KOPT-K1 (cell line): ENCODE results near the gene FARSB.

Experiments
- H3K27ac ChIP-seq: fragments of 200-600 bp; sonication (generic); 2 replicates; pipeline ENCODE4 v1.5.1; 2016; ENCODE audit warnings: antibody characterized with exemption, mild to moderate bottlenecking, low read depth, low read length; ENCODE audit not compliant: poor library complexity, severe bottlenecking
- H3K36me3 ChIP-seq: fragments of 200-600 bp; sonication (generic); 2 replicates; pipeline ENCODE4 v1.5.1; 2017; ENCODE audit warnings: antibody characterized with exemption, mild to moderate bottlenecking, low read length, moderate library complexity; ENCODE audit not compliant: insufficient read depth
- H3K9me3 ChIP-seq: fragments of 200-600 bp; sonication (generic); 2 replicates; pipeline ENCODE4 v1.5.1; 2017; ENCODE audit warnings: antibody characterized with exemption, low read length, mild to moderate bottlenecking; ENCODE audit not compliant: insufficient read depth, poor library complexity, severe bottlenecking

Gene FARSB

DNA sequence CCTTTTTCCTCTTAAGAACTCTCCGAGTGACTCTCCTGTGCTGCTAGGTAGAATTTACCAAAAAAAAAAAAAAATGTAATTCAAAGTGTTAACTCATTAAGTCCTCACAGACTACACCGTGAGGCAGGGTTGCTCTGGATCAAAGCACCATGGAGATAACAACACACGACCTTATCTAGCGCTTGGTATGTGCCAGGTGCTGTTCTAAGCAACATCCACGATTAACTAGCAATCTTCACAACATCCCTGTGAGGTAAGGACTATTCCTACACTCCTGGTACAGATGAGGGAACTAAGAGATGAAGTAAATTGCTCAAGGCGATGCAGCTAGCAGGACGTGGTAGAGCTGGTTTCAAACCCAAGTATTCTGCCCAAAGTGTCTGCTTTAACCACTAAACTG is 17.4 kb upstream of the FARSB start:
- no peaks in the 10 kb centered on the region for H3K36me3 ChIP-seq
- H3K9me3 ChIP-seq, result no peaks in the 10 kb centered on the region
- H3K27ac ChIP-seq, result no peak overlapping the region

GRCh38 chr2:222672068-222672401 is 16.1 kb upstream of the FARSB start:
- Histone ChIP-seq H3K9me3 (no peaks in the 10 kb centered on the region), H3K36me3 (no peaks in the 10 kb centered on the region), H3K27ac (no peak overlapping the region)

GRCh38 chr2:222671259-222672067 is 15.6 kb upstream of the FARSB start, which contains the start of gene MOGAT1:
TSS of gene MOGAT1 (plus strand) at chr2:222671658. CDS start at chr2:222671786, 128 bp downstream.
- no peaks in the 10 kb centered on the region for H3K9me3 ChIP-seq
- H3K27ac ChIP-seq, result no peak within 1 kb of the TSS
- H3K36me3 ChIP-seq, result no peaks in the 10 kb centered on the region

DNA sequence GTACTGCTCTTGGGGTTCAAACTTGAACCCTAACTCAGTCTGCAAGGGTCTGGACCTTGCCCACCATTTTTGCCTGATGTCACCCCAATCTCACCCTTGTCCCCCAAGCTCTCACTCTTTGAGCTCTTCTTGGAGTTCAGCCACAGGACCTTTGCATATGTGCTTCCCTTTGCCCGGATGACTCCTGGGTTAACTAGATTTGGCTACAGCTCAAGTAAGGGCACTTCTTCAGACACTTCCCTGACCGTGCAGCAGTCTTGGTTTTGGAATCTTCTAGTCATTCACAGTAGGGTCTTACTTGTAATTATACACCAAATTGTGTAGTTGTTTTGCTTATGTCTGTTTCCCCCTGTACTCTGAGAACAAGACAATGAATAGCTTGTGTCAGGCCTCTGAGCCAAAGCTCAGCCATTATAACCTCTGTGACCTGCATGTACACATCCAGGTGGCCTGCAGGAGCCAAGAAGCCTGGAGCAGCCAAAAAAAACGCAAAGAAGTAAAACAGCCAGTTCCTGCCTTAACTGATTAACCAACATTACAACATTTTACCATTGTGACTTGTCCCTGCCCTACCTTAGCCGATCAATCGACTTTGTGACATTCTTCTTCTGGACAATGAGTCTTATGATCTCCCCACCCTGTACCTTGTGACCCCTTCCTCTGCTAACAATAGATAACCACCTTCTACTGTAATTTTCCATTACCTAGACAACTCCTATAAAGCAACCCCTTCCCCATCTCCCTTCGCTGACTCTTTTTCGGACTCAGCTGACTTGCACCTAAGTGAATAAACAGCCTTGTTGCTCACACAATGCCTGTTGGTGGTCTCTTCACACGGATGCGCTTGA is 14.5 kb upstream of the FARSB start:
- no peak overlapping the region for H3K27ac ChIP-seq
- H3K9me3 ChIP-seq, result no peaks in the 10 kb centered on the region
- H3K36me3 ChIP-seq, result no peaks in the 10 kb centered on the region

GRCh38 chr2:222669353-222669752 is 13.5 kb upstream of the FARSB start:
- Histone ChIP-seq H3K27ac (no peak overlapping the region), H3K36me3 (no peaks in the 10 kb centered on the region), H3K9me3 (no peaks in the 10 kb centered on the region)

GRCh38 chr2:222668494-222669154 is 12.7 kb upstream of the FARSB start:
- no peaks in the 10 kb centered on the region for H3K9me3 ChIP-seq
- no peaks in the 10 kb centered on the region for H3K36me3 ChIP-seq
- no peak overlapping the region for H3K27ac ChIP-seq

- H3K9me3 ChIP-seq, result no peaks in the 10 kb centered on the region
- no peak overlapping the region for H3K27ac ChIP-seq
- H3K36me3 ChIP-seq, result no peaks in the 10 kb centered on the region
Measured at GRCh38 chr2:222663479-222663878, 7.6 kb upstream of the FARSB start.

DNA sequence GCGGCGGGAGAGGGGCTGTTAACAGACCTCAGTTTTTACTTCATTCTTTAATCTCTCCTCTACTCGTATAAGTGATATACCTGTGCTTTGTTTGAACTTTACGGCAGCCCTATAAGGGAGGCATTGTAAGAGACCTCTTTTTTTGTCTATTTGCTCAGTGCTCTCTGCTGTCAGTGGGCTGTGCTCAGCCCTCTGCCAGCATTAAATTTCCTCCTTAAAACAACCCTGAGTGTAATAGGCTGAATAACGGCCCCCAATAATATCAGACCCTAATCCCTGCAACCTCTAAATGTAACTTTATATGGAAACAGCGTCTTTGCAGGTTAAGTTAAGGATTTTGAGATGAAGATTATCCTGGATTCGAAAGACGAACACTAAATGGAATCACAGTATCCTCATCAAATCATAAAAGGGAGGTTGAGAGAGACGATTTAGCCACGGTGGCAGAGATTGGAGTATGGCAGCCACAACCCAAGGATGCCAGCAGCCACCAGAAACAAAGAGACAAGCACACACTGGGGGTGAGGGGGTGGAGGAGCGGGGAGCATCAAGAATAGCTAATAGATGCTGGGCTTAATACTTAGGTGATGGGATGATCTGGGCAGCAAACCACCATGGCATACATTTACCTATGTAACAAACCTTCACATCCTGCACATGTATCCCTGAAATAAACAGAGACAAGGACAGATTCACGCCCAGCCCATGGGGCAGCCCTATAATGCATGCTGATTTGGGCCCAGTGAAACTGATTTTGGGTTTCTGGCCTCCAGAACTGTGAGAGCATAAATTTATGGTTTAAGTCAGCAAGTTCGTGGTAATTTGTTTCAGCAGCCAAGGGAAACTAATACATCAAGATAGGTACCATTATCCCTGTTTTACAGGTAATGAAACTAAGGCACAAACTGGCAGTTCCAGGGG is 894 bp upstream of the FARSB start:
- peak overlapping the region; percentile 88 for H3K27ac ChIP-seq
- H3K36me3 ChIP-seq, result no peaks in the 10 kb centered on the region
- no peaks in the 10 kb centered on the region for H3K9me3 ChIP-seq

- Histone ChIP-seq H3K27ac (no peak overlapping the region), H3K9me3 (no peaks in the 10 kb centered on the region), H3K36me3 (peaks cover 22% of the 10 kb centered on the region)
Measured at GRCh38 chr2:222653280-222653679, 2.6 kb downstream of the FARSB start.

DNA sequence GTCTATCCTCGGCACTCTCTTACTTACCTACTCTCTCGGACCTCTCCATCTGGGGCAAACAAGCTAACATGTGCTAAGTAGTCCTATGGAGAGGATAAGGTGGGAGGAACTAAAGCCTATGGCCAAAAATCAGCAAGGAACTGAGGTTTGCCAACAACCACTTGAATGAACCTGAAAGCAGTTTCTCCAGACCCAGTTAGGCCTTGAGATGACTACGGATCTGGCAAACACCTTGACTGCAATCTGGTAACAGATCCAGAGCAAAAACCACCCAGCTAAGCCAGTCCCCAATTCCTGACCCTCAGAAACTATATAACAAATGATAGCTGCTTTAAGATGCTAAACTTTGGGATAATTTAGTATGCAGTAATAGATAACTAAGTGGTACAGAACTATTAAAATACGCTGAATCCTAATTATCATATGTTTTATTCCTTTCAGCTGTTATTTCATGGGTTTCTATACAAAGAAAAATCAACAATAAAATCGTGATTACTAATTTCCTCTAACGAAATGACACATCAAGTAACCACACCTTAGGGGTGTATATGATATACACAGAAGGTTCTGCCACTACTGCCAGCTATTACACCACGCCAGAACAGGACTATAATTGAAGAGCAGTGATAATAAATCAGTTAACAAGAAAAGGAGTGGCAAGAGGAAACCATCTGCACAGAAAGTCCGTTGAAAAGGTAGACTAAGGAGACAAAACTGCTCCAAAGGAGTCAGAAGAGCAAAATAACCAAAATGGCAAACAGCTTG is 3.2 kb downstream of the FARSB start:
- Histone ChIP-seq H3K9me3 (no peaks in the 10 kb centered on the region), H3K27ac (no peak overlapping the region), H3K36me3 (peaks cover 28% of the 10 kb centered on the region)

DNA sequence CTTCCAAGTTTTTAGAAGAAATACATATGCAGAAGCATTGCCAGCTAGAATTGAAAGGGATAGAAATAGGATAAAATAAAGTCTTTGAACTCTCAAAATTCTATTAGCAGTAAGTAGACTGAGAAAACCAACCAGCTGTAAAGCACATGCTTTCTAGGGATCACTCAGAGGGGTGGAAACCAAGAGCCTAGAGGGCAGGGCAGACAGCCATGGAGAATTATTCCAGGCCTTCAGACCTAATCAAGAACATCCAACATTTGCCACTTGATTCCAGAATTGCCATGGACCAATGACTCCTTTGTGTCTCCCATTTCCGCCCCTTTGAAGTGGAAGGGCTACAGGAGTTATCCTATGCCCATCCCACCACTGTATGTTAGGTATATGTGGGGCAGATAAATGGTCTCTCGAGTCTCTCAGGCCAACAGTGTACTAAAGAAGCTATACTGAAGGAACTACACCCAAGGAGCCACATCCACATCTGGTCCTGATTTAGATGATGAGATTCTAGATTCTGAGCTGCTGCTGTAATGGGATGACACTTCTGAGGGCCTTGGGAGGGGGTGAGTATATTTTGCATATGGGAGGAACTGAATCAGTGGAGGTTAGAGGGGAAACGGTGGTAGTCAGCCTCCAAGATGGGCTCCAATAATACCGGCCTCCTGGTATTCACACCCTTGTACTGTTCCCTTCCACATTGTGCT is 4.0 kb downstream of the FARSB start:
- Histone ChIP-seq H3K27ac (no peak overlapping the region), H3K9me3 (no peaks in the 10 kb centered on the region), H3K36me3 (peaks cover 37% of the 10 kb centered on the region)

DNA sequence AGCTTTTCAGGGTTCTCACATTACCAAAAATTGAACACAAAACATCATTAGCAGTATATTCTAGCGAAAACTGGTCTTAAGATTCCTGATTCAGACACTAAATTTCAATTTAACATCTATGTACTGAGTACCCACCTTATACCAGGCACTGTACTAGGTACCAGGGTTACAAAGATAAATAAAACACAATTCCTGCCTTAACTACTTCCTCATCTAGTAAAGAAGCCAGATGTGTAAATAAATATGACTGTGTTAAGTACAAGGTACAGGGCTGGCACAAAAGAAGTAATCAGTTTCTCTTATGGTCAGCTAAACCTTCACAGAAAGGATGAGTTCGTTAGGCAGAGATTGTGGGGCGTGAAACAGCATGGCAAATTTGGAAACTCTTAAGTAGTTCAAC is 6.1 kb downstream of the FARSB start:
- H3K27ac ChIP-seq, result no peak overlapping the region
- peaks cover 56% of the 10 kb centered on the region for H3K36me3 ChIP-seq
- no peaks in the 10 kb centered on the region for H3K9me3 ChIP-seq

GRCh38 chr2:222646008-222646407 is 9.9 kb downstream of the FARSB start:
- H3K36me3 ChIP-seq, result peaks cover 91% of the 10 kb centered on the region
- H3K27ac ChIP-seq, result no peak overlapping the region
- H3K9me3 ChIP-seq, result no peaks in the 10 kb centered on the region
